Umbilical cord (tissue), 2 donors: ENCODE measurements around the gene PTPRG. TPM values are rescaled to one million over a fixed set of nuclear protein-coding genes. Genes with fewer than 3 reads are reported as not detected.

Source experiments
- DNase-seq: peaks from one replicate; pipeline ENCODE4 v3.0.0-alpha.2; 2015; ENCODE audit warnings: low spot score
- total RNA-seq: library from RNA; depleted of rRNA; stranded (reverse); fragments of >200 nt; gene quantifications from one replicate; pipeline ENCODE4 v1.2.3, GENCODE V29; 2014; ENCODE audit warnings: low replicate concordance; ENCODE audit not compliant: insufficient read depth

Gene PTPRG
- total RNA-seq, 1 donor from 2014 or later: 84.0 TPM

GRCh38 chr3:62220616-62221015 lies 659.2 kb downstream of the PTPRG start:
- no peak for DNase-seq

GRCh38 chr3:62225051-62225450 lies 663.7 kb downstream of the PTPRG start:
- DNase-seq: no peak

- DNase-seq: no peak
Observed at GRCh38 chr3:62226601-62227339, 665.4 kb downstream of the PTPRG start.

GRCh38 chr3:62228467-62228866 lies 667.1 kb downstream of the PTPRG start:
- no peak for DNase-seq

DNA sequence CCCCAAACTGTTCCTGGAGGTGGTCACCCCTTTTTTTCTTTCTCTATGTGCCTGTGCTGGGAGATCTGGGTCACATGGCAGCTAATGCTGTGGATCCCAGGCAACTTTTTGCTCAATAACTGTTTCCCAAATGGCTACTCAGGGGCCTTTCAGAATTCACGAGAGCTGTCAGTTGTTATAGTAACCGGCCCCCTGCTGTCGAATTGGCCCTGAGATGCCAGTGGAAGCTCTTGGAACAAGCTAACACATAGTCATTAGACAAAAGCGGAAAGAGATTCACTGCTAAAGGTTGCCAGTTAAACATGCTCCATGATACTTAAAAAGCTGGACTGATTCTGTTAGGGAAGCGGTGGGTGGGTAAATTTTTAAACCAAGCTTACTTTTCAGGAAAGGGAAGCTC lies 667.8 kb downstream of the PTPRG start:
- DNase-seq: no peak

DNA sequence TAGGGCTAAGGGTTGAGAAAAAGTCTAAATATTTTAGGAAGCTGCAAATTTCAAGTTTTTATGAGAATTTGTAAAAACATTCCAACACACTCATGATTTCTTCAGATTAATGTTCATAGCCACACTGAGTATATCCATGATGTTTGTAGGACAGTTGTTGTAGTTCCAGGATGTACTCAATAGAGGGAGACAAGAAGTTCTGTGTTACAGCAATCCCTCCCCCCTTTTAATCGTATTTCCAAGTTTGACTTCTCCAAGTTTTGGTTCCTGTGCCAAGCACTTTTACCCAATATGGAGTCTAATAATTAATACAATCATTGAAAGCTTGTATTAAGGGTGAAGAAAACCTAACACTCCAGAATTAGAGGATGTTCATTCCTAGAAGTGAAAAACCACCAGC lies 668.5 kb downstream of the PTPRG start:
- DNase-seq: no peak

GRCh38 chr3:62233065-62233464 lies 671.7 kb downstream of the PTPRG start:
- no peak for DNase-seq

- DNase-seq: peak; percentile 47
Observed at GRCh38 chr3:62236016-62236415, 674.6 kb downstream of the PTPRG start.

DNA sequence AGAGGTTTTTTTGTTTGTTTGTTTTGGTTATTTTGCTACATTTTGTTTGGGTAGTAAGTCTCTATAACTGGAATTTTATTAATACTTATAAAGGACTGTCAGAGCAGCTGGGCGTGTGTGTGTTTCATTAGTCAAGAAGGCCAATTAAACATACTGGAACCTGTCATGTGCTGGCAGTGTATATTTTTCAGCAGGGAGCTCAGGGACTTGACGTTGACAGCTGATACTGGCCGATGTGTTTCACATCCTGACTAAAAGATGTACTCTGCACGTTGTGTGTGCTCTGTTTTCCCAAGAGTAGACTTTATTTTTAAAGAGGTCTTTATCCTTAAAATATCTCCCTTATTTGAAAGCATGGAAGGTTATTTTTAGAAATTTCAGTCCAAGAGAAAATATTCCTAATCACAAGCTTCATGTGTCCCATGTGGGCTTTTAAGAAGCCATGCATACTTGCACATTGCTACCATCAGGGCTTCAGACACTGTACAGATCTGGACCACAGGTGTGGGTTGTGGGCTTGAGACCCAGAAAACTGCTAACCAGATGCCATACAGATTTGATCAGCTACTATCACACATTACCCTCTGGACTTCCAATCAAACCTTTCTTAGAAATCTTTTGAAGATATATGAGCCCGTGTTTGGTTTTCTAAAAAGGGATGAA lies 676.0 kb downstream of the PTPRG start:
- no peak for DNase-seq

DNA sequence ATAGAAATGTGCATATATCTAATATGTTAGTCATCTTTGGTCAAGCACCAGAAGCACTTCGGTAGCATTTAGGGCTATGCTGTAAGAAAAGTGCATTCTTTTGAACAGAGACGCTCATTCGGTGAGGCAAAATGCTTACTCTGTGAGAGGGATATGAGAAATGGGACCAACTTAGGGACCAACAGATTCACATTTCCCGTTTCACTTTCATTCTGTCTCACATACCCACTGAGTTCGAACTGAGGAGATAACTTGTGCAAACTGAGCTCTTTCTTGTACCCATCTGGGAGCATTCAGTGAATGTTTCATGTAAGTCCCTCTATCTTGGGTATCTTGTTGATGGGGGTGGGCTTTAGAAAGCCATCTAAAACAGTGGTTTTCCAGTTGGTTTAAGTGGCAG lies 676.6 kb downstream of the PTPRG start:
- no peak for DNase-seq

DNA sequence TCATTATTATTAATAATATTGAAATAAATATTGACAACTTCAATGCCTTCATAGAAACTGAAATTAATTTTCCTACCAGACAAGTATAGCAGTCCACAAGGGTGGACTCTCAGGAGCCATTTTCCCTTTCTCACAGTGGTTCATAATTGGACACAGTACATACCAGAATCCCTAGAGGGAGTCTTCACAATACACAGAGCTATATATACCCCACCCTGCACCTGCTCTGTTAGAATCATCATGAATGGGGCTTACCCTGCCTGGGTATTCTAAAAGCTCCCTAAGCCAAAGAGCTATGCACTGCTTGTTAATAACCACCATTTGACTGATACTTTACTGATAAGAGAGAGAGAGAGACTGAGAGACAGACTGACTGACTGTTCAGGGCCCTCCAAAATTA lies 677.1 kb downstream of the PTPRG start:
- no peak for DNase-seq

DNA sequence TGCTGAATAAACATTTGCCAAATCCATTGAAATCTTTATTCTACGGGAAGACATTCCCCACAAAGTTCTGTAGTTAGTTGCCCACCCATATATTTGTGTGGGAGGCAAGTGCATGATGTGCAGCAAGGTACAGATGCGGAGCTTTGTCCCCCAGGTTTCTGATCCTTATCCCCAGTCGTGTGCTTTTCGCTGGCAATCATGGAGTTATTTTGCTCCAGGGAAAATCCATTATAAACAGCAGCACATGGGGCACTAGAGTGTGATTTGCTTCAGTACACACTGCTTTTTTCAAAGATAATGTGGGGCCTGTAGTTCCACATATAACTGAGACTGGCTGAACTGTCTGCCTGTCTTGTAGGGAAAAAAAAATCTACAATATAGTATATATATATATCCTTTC lies 679.9 kb downstream of the PTPRG start:
- DNase-seq: no peak

DNA sequence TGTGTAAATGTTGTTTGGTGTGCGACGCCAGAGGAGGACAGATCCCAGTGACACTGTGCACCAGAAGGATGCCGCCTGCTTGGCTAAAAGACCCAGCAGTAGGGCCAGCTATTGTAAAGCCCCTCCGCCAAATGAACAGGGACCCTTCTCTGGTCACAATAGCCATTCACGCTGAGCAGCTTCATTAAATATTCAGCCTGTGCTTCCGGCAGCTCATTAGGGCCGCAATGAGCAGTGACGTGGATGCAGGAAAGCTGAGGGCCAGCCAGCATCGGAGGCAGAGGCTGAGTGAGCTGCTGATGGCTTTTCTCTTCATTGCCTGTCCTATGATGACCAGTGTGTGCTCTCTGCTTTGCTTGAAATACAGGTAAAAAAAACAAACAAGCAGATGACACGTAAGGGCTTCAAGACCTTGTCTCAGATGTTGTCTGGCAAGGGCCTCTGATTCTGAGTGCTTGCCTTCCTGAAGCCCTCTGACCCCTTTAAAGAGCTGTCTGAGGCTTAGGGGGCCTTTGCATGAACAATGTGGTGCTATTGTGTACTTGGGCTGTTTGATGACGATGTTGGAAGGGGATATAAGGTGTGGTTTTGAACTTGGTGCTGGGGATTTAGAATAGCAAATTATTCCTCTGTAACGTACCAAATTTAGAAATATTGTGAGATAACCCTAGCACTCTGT lies 681.6 kb downstream of the PTPRG start:
- DNase-seq: no peak

DNA sequence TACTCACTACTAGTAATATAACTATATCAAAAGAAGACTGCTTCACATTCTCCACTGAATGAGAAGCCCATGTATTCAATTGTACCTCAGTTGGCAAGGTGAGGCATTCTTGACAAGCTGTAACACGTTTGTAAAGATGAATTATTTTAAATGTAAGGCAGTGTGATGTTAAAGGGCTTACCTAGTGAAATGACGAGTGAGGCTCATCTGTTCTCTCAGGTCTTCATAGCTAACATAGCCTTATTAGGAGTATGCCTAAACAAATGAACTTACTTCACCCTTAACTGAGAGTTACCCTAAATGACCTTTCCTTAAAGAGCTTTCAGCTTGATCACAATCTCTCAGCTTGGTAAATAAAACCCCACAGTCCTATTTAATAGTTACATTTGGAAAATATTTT lies 684.7 kb downstream of the PTPRG start:
- no peak for DNase-seq

DNA sequence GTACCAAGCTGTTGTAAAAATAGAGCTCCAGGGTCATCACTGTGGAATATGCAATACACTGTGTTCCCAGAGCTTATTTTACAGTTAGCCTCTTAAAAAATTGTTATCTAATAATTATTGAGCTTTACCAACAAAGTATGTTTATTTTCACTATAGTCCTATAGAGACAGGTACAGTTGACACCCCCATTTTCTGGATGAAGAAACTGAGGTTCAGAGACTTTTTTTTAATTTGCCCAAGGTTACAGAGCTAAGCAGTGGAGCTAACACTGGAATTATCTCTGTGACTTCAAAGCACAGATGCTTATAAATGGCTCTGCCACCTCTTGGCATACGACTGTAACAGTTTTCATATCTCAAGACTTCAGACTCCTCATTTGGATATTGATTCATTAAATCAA lies 685.6 kb downstream of the PTPRG start:
- DNase-seq: no peak

- DNase-seq: no peak
Observed at GRCh38 chr3:62248734-62249483, 687.5 kb downstream of the PTPRG start.

DNA sequence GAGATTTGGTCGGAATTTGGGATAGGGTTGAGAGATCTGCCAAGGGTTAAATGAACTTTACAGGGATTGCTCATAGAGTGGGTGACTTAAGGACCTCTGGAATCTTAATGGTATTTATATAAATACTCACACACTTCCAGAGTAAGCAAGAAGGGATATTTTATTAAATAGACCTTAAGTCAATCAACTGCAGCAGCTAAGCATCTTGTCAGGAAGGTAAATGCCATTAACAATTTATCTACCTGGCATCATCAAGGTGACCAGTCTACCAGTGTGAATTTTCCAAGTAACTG lies 688.1 kb downstream of the PTPRG start:
- DNase-seq: no peak

GRCh38 chr3:62249855-62250543 lies 688.6 kb downstream of the PTPRG start:
- no peak for DNase-seq

DNA sequence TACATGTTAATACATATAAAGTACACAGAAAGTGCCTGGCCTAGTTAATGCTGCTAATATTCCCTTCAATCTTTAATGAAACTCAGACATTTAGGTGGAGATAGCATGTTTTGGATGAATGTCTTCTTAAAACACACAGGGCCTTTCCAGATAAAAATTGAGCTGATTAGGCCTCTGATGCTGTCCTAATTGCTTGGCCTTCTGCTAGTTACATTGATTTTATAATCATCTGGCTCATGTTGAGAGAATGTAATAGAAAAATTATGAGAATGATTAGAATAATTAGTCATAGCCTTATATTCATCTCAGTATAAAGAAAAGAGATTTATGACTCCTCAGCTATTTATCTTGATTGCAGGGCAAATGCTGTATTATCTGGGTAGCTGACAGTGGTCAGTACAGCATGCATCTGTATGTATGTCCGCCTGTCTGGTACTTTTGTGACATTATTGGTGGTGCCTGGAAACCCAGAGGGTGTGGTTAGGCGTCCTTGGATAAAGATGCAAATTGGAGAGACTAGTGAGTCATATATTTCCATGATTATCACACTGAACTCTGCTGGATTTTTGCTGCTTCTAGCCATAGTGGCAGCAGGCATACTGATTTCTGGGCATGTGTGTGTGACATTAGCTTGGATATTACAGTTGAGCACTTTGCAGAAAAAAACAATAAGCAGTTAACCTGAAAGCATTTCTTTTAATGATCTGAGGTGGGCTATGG lies 691.2 kb downstream of the PTPRG start:
- peak; percentile 51 for DNase-seq

- peak; percentile 25 for DNase-seq
Observed at GRCh38 chr3:62253971-62254370, 692.6 kb downstream of the PTPRG start.

- no peak for DNase-seq
Observed at GRCh38 chr3:62255758-62256157, 694.4 kb downstream of the PTPRG start.
